C4-2B (cell line): Measurements from ENCODE around the gene EMP2.

Experiments
- H3K27ac ChIP-seq: fragments of 450-650 bp; 2 replicates; pipeline ENCODE4 v1.5.1; 2017
- CTCF ChIP-seq: fragments of 450-650 bp; conservative IDR thresholded peaks from 2 replicates; pipeline ENCODE4 v1.5.1; 2017; ENCODE audit warnings: mild to moderate bottlenecking
- ZFX ChIP-seq: fragments of 450-650 bp; IDR thresholded peaks from 2 replicates; pipeline ENCODE4 v1.6.1; 2017

Gene EMP2

GRCh38 chr16:10554569-10554968, 25.8 kb downstream of the EMP2 start:
- no peak overlapping the region for H3K27ac ChIP-seq
- TF ChIP-seq ZFX (no peak), CTCF (no peak)

- no peak for TF ChIP-seq ZFX
- TF ChIP-seq CTCF: no peak
- H3K27ac ChIP-seq: no peak overlapping the region
Observed at GRCh38 chr16:10552998-10553491, 27.4 kb downstream of the EMP2 start.

- TF ChIP-seq CTCF (no peak), ZFX (no peak)
- H3K27ac ChIP-seq: no peak overlapping the region
Observed at GRCh38 chr16:10552281-10552680, 28.1 kb downstream of the EMP2 start.

GRCh38 chr16:10551881-10552280, 28.5 kb downstream of the EMP2 start:
- TF ChIP-seq CTCF: no peak
- TF ChIP-seq ZFX: no peak
- H3K27ac ChIP-seq: no peak overlapping the region

- H3K27ac ChIP-seq: no peak overlapping the region
- TF ChIP-seq ZFX: no peak
- no peak for TF ChIP-seq CTCF
Observed at GRCh38 chr16:10548404-10548803, 32.0 kb downstream of the EMP2 start.

- H3K27ac ChIP-seq: no peak overlapping the region
- TF ChIP-seq CTCF (no peak), ZFX (no peak)
Observed at GRCh38 chr16:10547708-10548107, 32.7 kb downstream of the EMP2 start.

- no peak overlapping the region for H3K27ac ChIP-seq
- TF ChIP-seq CTCF (no peak), ZFX (no peak)
Observed at GRCh38 chr16:10543231-10543977, 37.0 kb downstream of the EMP2 start.
